HG03039 (cell line): ENCODE results near the gene GPRIN2.
"Not testable (repeated sequence)": the region's sequence is repeated elsewhere in the genome, so short reads cannot be mapped to it uniquely, and the experiment has no call there.

Experiments used
- ATAC-seq: cut with Tn5 transposase; IDR thresholded peaks from one replicate; pipeline ENCODE4 v1.9.1; 2021; ENCODE audit warnings: mild to moderate bottlenecking, moderate library complexity; ENCODE audit not compliant: unreplicated experiment

Gene GPRIN2

DNA sequence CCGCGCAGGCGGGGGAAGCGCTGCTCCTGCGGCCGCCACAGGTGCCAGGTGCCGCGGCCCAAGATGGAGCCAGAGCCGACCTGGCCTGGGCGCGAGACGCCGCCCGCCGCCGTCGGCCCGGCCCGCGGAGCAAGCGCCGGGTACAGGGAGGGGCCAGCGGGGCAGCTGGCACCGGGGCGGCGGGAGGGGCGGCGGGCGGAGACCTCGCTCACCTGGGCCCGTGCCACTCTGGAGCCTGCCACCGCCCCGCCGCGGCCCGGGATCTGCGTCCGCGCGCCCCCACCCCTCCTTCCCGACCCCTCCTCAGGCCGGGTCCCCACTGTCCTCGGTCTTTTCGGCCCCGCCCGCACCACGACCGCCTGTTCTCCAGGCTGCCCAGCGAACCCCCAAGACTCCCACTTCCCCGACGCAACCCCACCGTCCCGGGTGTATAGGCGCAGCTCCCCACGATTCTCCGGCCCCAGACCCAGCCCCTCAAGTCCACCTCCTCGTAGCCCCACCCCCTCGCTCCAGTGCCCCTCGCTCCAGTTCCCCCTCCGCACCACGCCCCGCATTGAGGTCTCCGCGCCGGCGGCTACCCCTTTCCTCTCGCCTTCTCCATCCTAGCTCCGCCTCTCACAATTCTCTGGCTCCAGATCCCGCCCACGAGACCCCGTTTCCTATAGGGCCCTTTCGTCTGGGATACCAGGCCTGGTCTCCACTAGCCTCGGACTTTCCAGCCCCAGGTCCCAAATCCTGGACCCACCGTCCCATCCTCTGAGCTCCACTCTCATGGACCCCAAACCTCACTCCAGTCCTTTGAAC lies at the start of gene GPRIN2:
GPRIN2 (minus strand) TSS at position 144 of the 804 bp plus-strand sequence. CDS start 5,922 bp downstream, outside the sequence.
- ATAC-seq: no peak

GRCh38 chr10:46600516-46600915 lies 44.1 kb upstream of the GPRIN2 start:
- not testable (repeated sequence) for ATAC-seq

GRCh38 chr10:46597616-46598246 lies 41.3 kb upstream of the GPRIN2 start:
- ATAC-seq: not testable (repeated sequence)

DNA sequence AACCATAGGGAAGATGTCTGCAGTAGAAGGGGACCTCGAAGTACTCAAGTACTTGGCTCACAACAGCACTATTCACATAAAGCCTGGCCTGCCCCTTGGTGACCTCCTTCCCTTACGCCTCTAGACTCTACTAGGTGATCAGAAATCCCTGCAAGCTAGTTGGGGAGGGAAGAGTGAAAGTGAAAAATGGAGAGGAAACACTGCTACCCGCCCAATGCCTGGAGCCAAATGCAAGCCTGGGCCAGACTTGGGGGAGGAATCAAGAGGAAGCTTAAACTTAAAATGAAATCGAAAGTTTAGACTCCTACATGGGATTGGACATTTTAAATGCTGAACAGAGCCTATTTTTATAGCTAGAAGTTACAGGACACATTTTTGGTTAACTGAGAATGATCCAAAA lies 40.1 kb upstream of the GPRIN2 start:
- not testable (repeated sequence) for ATAC-seq

- ATAC-seq: not testable (repeated sequence)
These were observed 38.1 kb upstream of the GPRIN2 start for GRCh38 chr10:46594453-46595063.

DNA sequence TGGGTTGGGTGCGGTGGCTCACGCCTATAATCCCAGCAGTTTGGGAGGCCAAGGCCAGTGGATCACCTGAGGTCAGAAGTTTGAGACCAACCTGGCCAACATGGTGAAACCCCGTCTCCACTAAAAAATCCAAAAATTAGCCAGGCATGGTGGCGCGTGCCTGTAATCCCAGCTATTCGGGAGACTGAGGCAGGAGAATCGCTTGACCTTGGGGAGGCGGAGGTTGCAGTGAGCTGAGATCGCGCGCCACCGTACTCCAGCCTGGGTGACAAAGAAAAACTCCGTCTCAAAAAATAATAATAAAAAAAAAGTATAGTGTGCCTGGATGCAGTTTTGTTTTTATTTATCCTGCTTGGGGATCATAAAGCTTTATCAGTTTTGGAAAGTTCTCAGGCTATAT lies 36.8 kb upstream of the GPRIN2 start:
- not testable (repeated sequence) for ATAC-seq

GRCh38 chr10:46591053-46591452 lies 34.6 kb upstream of the GPRIN2 start:
- not testable (repeated sequence) for ATAC-seq

- not testable (repeated sequence) for ATAC-seq
These were observed 33.1 kb upstream of the GPRIN2 start for GRCh38 chr10:46589589-46589988.

DNA sequence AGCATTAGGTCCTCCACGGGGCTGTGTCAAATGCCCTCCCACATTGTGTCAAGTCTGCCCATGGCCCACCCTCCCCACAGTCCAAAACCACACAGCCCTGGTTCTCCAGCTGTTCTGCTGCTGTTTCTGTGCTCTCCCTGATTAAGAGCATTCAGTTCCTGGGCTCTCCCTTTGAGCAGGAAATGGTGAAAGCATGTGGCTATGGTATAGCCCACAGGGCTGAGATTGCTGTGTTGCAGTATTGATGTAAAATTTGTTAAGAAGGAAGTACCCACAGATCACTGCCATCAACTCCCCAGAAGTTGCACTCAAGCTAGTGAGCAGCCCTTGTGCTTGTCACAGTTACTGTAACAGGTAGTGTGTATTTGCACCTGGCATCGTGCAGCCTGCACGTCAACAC lies 31.8 kb upstream of the GPRIN2 start:
- not testable (repeated sequence) for ATAC-seq

- not testable (repeated sequence) for ATAC-seq
These were observed 31.1 kb upstream of the GPRIN2 start for GRCh38 chr10:46587546-46587945.

- ATAC-seq: not testable (repeated sequence)
These were observed 28.8 kb upstream of the GPRIN2 start for GRCh38 chr10:46585246-46585645.

DNA sequence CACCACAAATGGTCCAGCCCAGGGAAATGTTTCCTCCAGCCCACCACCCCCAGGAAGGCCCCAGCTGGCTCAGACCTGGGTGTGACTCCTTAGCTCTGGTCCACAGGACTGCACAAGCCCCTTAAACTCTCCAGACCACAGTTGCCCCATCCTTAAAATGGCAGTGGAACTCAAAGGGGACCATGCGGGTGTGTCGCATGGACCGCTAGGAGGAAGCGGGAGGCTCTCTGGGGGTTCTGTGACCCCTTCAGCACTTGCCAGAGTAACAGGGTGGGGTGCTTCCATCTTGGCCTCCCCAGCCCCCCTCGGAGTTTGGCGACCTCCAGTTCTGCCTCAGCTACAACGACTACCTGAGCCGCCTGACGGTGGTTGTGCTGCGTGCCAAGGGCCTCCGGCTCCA lies 27.7 kb upstream of the GPRIN2 start:
- ATAC-seq: not testable (repeated sequence)

- ATAC-seq: not testable (repeated sequence)
These were observed 26.1 kb upstream of the GPRIN2 start for GRCh38 chr10:46582568-46582967.

- not testable (repeated sequence) for ATAC-seq
These were observed 25.5 kb upstream of the GPRIN2 start for GRCh38 chr10:46581997-46582396.

GRCh38 chr10:46579378-46579777 lies 22.9 kb upstream of the GPRIN2 start:
- ATAC-seq: not testable (repeated sequence)

DNA sequence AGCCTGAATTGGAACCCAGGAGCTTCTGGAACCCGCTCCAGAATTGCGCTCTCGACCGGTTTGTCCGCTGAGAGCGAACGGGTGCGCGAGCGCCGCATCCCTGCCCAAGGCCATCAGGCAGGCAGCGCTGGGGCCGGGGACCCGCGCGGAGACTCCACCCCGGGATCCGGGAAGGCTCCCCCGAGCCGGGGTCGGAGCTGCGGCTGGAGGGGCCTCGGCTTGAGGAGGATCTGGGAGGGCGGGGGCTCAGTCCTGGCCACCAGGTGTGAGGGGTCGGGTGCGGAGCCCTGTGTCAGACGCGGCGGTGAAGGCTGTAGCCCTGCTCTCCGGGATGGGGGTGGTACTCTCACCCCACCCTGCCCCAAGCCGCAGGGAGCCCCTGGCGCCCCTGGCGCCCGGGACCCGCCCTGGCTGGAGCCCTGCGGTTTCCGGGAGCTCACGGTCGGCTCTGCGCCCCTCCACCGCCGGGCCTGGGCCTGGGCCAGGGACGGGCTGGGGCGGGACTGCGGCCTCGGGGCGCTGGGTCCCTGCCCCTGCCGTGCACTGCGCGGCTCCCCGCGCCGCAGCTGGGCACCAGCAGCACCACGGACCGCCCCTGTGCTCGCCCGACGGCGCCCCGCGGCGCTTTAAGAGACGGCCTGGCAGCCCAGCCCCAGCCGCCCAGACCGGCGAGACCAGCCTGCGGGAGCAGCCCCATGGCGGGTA lies 22.2 kb upstream of the GPRIN2 start, which contains the start of gene SYT15:
SYT15 (plus strand) TSS at position 655 of the 705 bp plus-strand sequence; CDS start at position 696, 41 bp downstream.
- not testable (repeated sequence) for ATAC-seq

DNA sequence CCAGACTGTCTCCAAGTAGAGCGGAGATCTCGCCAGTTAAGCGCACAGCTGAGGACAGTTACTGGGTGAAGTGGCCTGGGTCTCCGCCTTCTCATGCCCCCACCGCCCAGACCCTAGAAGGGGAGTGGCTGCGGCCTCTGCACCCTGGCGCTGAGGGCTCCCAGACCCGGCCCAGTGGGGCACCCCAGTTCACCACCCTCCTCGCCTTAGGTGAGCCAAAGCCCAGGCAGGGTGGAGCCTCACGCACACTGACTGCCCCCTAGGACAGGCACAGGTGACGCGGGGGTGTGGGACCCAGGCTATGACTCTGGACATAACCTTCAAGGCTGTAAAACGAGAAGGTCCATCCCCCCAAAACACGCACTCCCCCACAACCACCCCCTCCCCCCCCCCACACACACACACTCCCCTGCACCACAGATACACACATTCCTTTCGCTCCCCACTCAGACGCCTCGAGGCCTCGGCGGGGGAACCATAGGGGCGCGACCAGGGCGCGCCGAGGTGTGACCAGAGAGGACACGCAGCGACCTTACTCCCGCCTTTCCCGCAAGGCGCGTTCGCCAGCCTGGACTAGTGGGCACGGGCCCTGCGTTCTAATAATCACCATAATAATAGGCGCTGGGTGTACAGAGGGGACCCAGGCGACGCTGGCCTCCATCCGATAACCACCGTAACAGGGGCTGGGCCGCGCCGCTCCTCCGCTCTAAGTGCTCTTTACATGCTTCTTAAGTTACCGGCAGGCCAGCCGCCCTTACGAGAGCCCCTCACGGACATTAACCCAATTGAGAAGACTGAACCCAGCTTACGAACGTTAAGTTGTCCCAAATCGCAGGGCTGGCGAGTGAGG lies 21.4 kb upstream of the GPRIN2 start:
- not testable (repeated sequence) for ATAC-seq

- ATAC-seq: not testable (repeated sequence)
These were observed 17.4 kb upstream of the GPRIN2 start for GRCh38 chr10:46573884-46574283.

DNA sequence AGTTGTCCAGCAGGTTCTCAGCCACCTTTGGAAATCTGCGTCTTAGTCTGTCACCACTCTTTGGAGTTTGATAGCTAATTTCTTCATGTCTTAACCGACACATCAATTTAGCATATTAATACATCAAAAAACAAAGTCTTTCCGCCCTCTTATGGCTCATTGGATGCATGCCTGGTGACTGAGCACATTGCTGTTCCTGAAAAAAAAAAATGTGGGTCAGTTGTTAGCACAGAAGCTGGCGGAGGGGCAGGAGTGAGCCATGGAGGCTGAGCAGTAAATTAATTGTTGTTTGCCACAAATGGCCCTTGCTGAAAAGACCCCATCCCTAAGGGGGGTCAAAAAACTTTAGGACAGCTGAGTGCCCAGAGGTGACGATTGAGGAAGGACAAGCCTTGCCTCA lies 16.9 kb upstream of the GPRIN2 start:
- not testable (repeated sequence) for ATAC-seq

DNA sequence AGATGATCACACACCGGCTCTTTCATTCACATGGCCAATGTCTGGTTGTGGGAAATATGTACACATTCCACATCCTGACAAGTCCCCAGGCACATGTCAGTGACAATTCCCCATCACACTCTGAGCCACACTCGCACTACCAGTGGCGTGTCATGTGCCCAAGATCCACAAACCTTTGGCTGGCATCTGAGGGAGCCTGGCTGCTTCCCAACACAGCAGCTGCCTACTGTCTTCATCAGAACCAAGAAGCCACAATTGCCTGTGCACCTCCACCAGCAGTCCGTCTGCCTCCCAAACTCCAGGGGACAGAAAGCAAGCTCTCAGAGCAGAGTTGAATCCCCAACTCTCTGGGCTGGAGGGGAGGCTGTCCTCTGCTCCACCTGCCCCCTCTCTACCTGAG lies 16.3 kb upstream of the GPRIN2 start:
- not testable (repeated sequence) for ATAC-seq
